ENCODE results near the gene ZNF487. TPM values are rescaled to one million over a fixed set of nuclear protein-coding genes. Genes with fewer than 3 reads are reported as not detected.
A peak's percentile ranks its signal among the peaks of the same experiment; 100 is the strongest.

The ZNF487 gene
- total and polyA plus RNA-seq, 2 of the 13 experiments (the other 11 are each of a cell fraction or from before 2014, with no cell fraction given): 7.4 to 8.8 TPM

DNA sequence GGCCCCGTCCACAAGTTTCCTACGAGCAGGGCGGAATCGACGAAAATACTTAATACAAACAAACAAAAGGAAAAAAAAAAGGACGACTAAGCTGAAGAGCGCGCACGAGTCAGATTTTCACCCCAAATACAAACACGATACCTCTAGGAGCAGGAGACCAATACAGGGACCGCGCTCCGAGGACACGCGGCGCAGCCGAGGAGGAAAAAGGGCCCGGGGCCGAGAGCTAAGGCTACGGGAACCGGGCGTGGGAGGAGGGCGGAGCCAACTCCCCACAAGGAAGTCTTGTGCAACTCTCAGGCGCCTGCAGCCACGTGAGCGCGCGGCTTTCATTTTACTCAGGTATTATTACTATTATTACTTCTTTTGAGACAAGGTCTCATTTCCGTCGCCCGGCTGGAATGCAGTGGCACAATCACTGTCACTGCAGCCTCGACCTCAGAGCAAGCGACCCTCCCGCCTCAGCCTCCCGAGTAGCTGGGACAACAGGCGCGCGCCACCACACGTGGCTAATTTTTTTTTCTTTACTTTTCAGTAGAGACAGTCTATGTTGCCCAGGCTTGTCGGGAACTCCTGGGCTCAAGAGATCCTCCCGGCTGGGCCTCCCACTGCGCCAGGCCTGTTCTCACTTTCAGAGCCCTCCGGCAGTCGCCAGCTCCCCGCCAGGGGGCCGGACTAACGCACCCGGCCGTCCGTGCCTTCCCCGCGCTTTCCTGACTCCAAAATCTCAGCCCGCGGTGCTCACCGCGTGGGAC, 29.2 kb upstream of the ZNF487 start (continued):
- TF ChIP-seq, protein P1, sequence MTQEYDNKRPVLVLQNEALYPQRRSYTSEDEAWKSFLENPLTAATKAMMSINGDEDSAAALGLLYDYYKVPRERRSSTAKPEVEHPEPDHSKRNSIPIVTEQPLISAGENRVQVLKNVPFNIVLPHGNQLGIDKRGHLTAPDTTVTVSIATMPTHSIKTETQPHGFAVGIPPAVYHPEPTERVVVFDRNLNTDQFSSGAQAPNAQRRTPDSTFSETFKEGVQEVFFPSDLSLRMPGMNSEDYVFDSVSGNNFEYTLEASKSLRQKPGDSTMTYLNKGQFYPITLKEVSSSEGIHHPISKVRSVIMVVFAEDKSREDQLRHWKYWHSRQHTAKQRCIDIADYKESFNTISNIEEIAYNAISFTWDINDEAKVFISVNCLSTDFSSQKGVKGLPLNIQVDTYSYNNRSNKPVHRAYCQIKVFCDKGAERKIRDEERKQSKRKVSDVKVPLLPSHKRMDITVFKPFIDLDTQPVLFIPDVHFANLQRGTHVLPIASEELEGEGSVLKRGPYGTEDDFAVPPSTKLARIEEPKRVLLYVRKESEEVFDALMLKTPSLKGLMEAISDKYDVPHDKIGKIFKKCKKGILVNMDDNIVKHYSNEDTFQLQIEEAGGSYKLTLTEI (CRISPR knock-in tag; conservative IDR thresholded peaks at IDR 0.05): no peak
- TF ChIP-seq FOSL1 (CRISPR knock-in tag; IDR thresholded peaks at IDR 0.05; ENCODE audit: borderline replicate concordance): no peak
- no peak for TF ChIP-seq ZNF496 (CRISPR knock-in tag; IDR thresholded peaks at IDR 0.05; ENCODE audit: insufficient replicate concordance)
- TF ChIP-seq, protein P2, sequence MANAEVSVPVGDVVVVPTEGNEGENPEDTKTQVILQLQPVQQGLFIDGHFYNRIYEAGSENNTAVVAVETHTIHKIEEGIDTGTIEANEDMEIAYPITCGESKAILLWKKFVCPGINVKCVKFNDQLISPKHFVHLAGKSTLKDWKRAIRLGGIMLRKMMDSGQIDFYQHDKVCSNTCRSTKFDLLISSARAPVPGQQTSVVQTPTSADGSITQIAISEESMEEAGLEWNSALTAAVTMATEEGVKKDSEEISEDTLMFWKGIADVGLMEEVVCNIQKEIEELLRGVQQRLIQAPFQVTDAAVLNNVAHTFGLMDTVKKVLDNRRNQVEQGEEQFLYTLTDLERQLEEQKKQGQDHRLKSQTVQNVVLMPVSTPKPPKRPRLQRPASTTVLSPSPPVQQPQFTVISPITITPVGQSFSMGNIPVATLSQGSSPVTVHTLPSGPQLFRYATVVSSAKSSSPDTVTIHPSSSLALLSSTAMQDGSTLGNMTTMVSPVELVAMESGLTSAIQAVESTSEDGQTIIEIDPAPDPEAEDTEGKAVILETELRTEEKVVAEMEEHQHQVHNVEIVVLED (CRISPR knock-in tag; IDR thresholded peaks at IDR 0.05; ENCODE audit: borderline replicate concordance): peak; percentile 54; the same call in 1 of the 2 replicates
- TF ChIP-seq PPARG (CRISPR knock-in tag; conservative IDR thresholded peaks at IDR 0.05): no peak
- TF ChIP-seq, protein P3, sequence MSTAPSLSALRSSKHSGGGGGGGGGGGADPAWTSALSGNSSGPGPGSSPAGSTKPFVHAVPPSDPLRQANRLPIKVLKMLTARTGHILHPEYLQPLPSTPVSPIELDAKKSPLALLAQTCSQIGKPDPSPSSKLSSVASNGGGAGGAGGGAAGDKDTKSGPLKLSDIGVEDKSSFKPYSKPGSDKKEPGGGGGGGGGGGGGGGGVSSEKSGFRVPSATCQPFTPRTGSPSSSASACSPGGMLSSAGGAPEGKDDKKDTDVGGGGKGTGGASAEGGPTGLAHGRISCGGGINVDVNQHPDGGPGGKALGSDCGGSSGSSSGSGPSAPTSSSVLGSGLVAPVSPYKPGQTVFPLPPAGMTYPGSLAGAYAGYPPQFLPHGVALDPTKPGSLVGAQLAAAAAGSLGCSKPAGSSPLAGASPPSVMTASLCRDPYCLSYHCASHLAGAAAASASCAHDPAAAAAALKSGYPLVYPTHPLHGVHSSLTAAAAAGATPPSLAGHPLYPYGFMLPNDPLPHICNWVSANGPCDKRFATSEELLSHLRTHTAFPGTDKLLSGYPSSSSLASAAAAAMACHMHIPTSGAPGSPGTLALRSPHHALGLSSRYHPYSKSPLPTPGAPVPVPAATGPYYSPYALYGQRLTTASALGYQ (CRISPR knock-in tag; IDR thresholded peaks at IDR 0.05): peak; percentile 18; the same call in 1 of the 2 replicates
- TF ChIP-seq, protein P4, sequence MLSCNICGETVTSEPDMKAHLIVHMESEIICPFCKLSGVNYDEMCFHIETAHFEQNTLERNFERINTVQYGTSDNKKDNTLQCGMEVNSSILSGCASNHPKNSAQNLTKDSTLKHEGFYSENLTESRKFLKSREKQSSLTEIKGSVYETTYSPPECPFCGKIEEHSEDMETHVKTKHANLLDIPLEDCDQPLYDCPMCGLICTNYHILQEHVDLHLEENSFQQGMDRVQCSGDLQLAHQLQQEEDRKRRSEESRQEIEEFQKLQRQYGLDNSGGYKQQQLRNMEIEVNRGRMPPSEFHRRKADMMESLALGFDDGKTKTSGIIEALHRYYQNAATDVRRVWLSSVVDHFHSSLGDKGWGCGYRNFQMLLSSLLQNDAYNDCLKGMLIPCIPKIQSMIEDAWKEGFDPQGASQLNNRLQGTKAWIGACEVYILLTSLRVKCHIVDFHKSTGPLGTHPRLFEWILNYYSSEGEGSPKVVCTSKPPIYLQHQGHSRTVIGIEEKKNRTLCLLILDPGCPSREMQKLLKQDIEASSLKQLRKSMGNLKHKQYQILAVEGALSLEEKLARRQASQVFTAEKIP (CRISPR knock-in tag; IDR thresholded peaks at IDR 0.05; ENCODE audit: borderline replicate concordance): no peak
- TF ChIP-seq ZNF263 (CRISPR knock-in tag; IDR thresholded peaks at IDR 0.05): peak; percentile 50; the same call in 1 of the 2 replicates
- TF ChIP-seq ZNF292 (CRISPR knock-in tag; IDR thresholded peaks at IDR 0.05; ENCODE audit: borderline replicate concordance, low read depth): no peak
- TF ChIP-seq ADNP (CRISPR knock-in tag; IDR thresholded peaks at IDR 0.05): peak; percentile 10; the same call in 1 of the 2 replicates
- no peak for TF ChIP-seq SUZ12 (IDR thresholded peaks at IDR 0.05; ENCODE audit: low read depth, low read length)
- TF ChIP-seq ZNF260 (CRISPR knock-in tag; IDR thresholded peaks at IDR 0.05; ENCODE audit: borderline replicate concordance, low read depth): no peak
- TF ChIP-seq, protein P5, sequence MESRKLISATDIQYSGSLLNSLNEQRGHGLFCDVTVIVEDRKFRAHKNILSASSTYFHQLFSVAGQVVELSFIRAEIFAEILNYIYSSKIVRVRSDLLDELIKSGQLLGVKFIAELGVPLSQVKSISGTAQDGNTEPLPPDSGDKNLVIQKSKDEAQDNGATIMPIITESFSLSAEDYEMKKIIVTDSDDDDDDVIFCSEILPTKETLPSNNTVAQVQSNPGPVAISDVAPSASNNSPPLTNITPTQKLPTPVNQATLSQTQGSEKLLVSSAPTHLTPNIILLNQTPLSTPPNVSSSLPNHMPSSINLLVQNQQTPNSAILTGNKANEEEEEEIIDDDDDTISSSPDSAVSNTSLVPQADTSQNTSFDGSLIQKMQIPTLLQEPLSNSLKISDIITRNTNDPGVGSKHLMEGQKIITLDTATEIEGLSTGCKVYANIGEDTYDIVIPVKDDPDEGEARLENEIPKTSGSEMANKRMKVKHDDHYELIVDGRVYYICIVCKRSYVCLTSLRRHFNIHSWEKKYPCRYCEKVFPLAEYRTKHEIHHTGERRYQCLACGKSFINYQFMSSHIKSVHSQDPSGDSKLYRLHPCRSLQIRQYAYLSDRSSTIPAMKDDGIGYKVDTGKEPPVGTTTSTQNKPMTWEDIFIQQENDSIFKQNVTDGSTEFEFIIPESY (CRISPR knock-in tag; IDR thresholded peaks at IDR 0.05): no peak
- no peak for TF ChIP-seq NFE2L2 (IDR thresholded peaks at IDR 0.05; ENCODE audit: low read length)
- no peak for TF ChIP-seq ARHGAP35 (CRISPR knock-in tag; IDR thresholded peaks at IDR 0.05; ENCODE audit: borderline replicate concordance)
- no peak for TF ChIP-seq ZNF432 (CRISPR knock-in tag; IDR thresholded peaks at IDR 0.05; ENCODE audit: borderline replicate concordance)
- 0 out of 2 replicates have a peak, but pooled peaks have one; percentile 17 for TF ChIP-seq ZNF766 (CRISPR knock-in tag; IDR thresholded peaks at IDR 0.05; ENCODE audit: borderline replicate concordance)

All from HepG2 (cell line).